NT2/D1 (cell line): ENCODE data around the gene RPAP2.

ENCODE experiments used
- SUZ12 ChIP-seq: IDR thresholded peaks from 2 replicates; pipeline ENCODE4 v1.6.1; 2011; ENCODE audit not compliant: insufficient read length, insufficient read depth; ENCODE audit errors: extremely low read depth
- YY1 ChIP-seq: IDR thresholded peaks from 2 replicates; pipeline ENCODE4 v1.6.1; 2011; ENCODE audit not compliant: insufficient read length, insufficient read depth
- ZNF274 ChIP-seq: IDR thresholded peaks from 2 replicates; pipeline ENCODE4 v1.6.1; 2011; ENCODE audit warnings: mild to moderate bottlenecking, low read depth, low read length

- TF ChIP-seq ZNF274, result no peak
- no peak for TF ChIP-seq YY1
- TF ChIP-seq SUZ12, result no peak
These were observed 25.9 kb downstream of the RPAP2 start for GRCh38 chr1:92324784-92325183.
